ENCODE measurements around the gene DBX2. TPM values are rescaled to one million over a fixed set of nuclear protein-coding genes. Genes with fewer than 3 reads are reported as not detected.

DBX2 gene
- total and polyA plus RNA-seq, 2 donors (not counting 3 experiments of a cell fraction or from before 2014, with no cell fraction given), result not detected

DNA sequence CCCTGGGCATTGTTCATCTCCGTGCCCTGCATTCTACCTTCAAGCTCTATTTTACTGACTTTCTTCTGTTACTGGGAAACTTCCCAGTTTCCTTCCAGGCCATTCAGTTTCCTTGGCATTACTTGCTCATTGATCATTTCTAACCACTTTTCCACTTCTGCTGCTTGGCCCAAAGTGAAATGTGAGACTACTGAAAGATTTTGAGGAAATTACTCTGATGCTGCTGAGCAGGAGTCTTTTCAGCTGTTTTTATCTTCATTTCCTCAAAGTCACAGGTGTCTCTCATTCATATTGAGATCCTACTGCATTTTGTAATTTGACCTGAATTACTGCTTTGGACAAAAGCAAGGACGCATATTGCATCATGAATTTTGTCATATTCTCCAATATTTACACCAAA lies 26.4 kb upstream of the DBX2 start:
- H3K36me3 ChIP-seq (ENCODE audit: control insufficient read depth in 2 of 2, extremely low read depth in 1 of 2, insufficient read depth in 2 of 2, low read length in 2 of 2), result no peaks in the 10 kb centered on the region
- H4K20me1 ChIP-seq (replicated peaks; ENCODE audit: control insufficient read depth, extremely low read depth, insufficient read depth, low read length), result no peaks in the 10 kb centered on the region
- no peaks in the 10 kb centered on the region for H3K79me2 ChIP-seq (ENCODE audit: control insufficient read depth, insufficient read depth, low read length)
- H3K4me1 ChIP-seq (ENCODE audit: control insufficient read depth, extremely low read depth, insufficient read depth, low read length), result no peaks in the 10 kb centered on the region
- H3K4me3 ChIP-seq (replicated peaks in 1 of 3; ENCODE audit: insufficient read depth in 1 of 3, low read depth in 1 of 3, low read length in 3 of 3), result no peak overlapping the region
- no peak overlapping the region for H3K9ac ChIP-seq (replicated peaks; ENCODE audit: extremely low read depth, insufficient read depth, low read length)
- POLR2A ChIA-PET, result no interaction called here
- BruUV-seq (replicated peaks), result no TSS peak
- CTCF ChIA-PET, result no interaction called here
- intact Hi-C loops (cut with micrococcal nuclease), result no loop called here
- H3K9me3 ChIP-seq (replicated peaks; ENCODE audit: control insufficient read depth, insufficient read depth, low read length), result no peaks in the 10 kb centered on the region
- peaks cover 2% of the 10 kb centered on the region for H3K9me1 ChIP-seq (replicated peaks; ENCODE audit: control insufficient read depth, extremely low read depth, insufficient read depth, low read length)
- H2AFZ ChIP-seq (ENCODE audit: low read depth, low read length), result no peak overlapping the region
- DNase-seq (ENCODE audit: low read depth, low spot score) (no peak), FAIRE-seq (no peak)
- peaks cover 0 to 8% of the 10 kb centered on the region in 2 experiments for H3K27me3 ChIP-seq (ENCODE audit: control insufficient read depth in 2 of 2, insufficient read depth in 2 of 2, low read length in 2 of 2)
- no peak overlapping the region for H3K4me2 ChIP-seq (ENCODE audit: insufficient read depth, low read length)
- TF ChIP-seq, protein P1, sequence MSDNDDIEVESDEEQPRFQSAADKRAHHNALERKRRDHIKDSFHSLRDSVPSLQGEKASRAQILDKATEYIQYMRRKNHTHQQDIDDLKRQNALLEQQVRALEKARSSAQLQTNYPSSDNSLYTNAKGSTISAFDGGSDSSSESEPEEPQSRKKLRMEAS (IDR thresholded peaks at IDR 0.05; ENCODE audit: insufficient read depth, insufficient read length), result no peak
- no peak for TF ChIP-seq MYC (IDR thresholded peaks at IDR 0.05; ENCODE audit: low read depth, low read length)
- no peak for TF ChIP-seq POLR2AphosphoS5 (IDR thresholded peaks at IDR 0.05; ENCODE audit: insufficient read depth, low read depth, low read length)
- no peak for TF ChIP-seq POLR2A (IDR thresholded peaks at IDR 0.05; ENCODE audit: low read depth, low read length)
- no peak for TF ChIP-seq JUN (IDR thresholded peaks at IDR 0.05; ENCODE audit: borderline replicate concordance, insufficient read depth, insufficient read length, low read depth)
- TF ChIP-seq EZH2 (IDR thresholded peaks at IDR 0.05; ENCODE audit: borderline replicate concordance, low read depth, low read length, severe bottlenecking), result no peak
- TF ChIP-seq FOS (IDR thresholded peaks at IDR 0.05; ENCODE audit: borderline replicate concordance, insufficient read depth, low read length), result no peak
- TF ChIP-seq, protein P2, sequence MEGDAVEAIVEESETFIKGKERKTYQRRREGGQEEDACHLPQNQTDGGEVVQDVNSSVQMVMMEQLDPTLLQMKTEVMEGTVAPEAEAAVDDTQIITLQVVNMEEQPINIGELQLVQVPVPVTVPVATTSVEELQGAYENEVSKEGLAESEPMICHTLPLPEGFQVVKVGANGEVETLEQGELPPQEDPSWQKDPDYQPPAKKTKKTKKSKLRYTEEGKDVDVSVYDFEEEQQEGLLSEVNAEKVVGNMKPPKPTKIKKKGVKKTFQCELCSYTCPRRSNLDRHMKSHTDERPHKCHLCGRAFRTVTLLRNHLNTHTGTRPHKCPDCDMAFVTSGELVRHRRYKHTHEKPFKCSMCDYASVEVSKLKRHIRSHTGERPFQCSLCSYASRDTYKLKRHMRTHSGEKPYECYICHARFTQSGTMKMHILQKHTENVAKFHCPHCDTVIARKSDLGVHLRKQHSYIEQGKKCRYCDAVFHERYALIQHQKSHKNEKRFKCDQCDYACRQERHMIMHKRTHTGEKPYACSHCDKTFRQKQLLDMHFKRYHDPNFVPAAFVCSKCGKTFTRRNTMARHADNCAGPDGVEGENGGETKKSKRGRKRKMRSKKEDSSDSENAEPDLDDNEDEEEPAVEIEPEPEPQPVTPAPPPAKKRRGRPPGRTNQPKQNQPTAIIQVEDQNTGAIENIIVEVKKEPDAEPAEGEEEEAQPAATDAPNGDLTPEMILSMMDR (IDR thresholded peaks at IDR 0.05; ENCODE audit: extremely low read depth in 1 of 2, insufficient read depth in 1 of 2, low read depth in 1 of 2, low read length in 2 of 2), result no peak
- dilution Hi-C loops (cut with MboI; ENCODE audit: extremely low pct_ligation_motif_present, low sequenced_read_pairs), result no loop called here
- no peak overlapping the region for H3K27ac ChIP-seq (ENCODE audit: insufficient read depth, low read depth, low read length)

All from endothelial cell of umbilical vein (primary cell).